NCI-H345 (cell line): ENCODE results near the gene HHLA2.

ENCODE experiments used
- DNase-seq: peaks from one replicate; lab custom pipeline; 2025; lab: John Stamatoyannopoulos, UW

Gene HHLA2

DNA sequence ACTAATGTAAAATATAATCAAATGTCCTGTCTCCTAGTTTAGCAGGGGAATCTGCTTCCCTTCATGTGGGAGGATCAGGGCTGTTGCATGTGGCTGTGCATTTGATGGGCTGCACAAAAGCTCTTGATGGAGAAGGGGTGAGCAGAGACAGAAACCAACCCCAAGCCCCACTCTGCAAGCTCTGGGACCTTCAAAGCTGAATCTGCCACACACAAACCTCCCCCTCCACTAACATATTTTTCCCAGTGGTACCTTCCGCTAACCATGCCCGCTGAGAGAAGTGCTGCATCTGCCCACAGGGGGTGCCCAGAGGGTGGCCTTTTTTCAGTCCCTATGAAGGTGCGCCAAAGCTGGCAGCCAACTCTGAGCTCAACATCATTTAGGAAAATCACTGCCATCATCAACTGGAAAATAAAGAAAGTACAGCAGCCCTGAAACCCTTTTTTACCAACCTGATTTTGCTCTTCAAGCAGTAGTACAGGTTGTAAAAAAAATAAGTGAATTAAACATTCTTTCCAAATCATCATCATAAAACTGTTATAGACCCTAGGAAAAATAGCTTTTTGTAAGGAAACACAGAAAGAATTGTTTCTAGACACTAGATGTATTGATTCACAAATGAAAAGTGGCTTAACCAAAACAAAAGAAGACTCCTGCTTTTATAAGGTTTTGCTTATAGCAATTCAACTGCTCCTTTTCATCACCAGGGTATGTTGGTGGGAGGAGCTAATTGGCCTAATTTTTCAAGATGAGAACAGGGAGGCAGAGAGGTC is 97.0 kb downstream of the HHLA2 start:
- peak; percentile 78 for DNase-seq

DNA sequence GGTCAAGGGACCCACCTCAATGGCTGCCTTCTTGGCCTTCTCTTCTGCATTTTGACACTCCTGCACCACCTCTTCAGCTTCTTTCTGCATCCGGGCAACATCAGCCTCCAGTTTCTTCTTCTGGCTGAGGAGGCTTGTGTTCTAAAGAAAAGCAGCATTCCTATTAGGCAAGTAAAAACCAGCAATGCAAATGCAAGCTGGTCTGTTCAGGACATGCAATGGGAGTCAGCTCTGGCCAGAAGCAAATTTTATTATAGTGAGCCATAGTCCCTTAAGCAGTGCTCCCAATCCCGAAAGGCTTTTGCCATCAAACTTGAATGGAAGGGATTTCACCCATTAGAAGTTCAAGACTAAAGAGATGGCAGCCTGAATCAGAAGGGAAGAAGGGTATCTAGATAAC is 97.7 kb downstream of the HHLA2 start:
- no peak for DNase-seq

DNA sequence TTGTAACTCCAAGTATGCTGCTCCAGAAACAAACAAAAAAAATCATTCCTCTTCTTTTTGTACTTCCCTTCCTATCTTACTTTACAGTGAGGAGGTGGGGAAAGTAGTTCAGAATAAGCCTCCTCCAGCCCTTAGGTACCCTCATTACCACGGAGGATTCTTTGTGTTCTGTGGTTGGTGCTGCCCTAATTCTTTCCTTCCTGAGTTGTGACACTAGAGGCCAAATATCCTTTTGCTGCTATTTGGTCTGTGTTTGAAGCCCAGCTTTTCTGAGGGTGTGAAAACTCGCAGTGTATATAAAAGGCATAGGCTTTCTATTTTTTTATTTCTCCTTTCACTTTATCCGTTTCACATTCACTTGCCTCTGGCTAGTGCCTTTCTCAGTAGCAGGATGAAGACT is 98.2 kb downstream of the HHLA2 start:
- no peak for DNase-seq

DNA sequence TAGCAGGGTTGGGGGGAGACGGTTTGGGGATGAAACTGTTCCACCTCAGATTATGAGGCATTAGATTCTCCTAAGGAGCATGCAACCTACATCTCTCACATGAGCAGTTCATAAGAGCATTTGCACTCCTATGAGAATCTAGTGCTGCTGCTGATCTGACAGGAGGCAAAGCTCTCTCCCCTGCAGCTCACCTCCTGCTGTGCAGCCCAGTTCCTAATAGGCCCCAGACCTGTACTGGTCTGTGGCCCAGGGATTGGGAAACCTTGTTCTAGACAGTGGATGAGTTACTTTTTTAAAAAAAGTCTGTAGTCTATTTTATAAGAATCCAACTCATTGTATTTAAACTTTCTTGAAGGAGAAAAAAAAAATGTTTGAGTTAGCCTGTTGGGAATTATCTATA is 100.0 kb downstream of the HHLA2 start:
- DNase-seq = no peak

DNA sequence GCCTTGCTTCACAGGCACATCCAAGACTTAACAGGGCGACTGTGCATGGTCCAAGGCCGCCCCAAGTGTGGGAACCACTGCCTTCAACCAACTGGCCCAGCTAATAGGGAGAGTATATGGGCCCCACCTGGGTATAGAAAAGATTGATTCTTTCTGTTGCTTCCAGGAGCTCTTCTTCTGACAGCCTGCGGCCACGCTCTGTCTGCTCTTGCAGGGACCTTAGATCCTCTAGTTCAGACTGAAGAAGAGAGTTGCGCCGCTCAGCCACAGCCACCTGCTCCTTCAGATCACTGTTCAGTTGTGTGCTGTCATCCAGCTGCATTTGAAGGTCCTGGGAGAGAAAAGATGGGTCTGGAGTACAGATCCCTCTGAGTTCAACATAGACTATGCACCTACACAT is 102.2 kb downstream of the HHLA2 start:
- no peak for DNase-seq

DNA sequence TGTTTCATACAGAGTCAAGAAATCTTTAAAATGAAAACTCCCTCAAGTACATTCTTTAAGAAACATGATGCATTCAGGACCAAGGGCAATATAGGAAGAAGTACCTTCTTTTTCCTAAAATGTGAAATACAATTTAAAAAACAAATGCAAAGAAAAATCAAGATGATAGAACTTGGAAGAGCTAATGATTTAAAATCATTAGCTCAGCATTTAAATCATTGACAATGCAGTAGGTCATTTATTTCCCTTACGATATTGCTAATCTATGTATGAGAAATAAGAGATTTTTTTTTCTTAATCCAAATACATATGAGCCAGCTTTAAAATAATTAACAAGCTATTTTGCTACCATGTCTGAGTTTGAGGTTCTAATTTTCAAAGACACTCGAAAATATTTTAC is 105.5 kb downstream of the HHLA2 start:
- DNase-seq = no peak

DNA sequence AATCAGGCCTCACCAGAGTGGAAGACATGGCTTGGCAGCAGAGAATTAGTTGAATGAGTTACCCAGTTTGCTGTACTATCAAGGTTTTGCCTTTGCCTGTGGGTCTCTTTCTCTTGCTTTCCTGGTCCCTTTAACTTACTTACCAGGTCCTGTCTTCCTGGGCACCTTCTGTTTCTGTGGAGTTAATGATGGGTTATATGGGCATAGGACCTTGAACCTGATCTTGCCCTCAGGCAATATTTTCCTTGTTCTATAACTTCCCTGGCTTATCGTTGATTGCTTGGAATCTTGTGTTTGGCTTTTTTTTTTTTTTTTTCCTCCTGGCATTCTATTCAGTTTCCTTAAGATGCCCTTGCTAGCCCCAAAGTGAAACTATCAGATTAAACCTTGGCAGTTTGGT is 106.8 kb downstream of the HHLA2 start:
- DNase-seq = no peak

DNA sequence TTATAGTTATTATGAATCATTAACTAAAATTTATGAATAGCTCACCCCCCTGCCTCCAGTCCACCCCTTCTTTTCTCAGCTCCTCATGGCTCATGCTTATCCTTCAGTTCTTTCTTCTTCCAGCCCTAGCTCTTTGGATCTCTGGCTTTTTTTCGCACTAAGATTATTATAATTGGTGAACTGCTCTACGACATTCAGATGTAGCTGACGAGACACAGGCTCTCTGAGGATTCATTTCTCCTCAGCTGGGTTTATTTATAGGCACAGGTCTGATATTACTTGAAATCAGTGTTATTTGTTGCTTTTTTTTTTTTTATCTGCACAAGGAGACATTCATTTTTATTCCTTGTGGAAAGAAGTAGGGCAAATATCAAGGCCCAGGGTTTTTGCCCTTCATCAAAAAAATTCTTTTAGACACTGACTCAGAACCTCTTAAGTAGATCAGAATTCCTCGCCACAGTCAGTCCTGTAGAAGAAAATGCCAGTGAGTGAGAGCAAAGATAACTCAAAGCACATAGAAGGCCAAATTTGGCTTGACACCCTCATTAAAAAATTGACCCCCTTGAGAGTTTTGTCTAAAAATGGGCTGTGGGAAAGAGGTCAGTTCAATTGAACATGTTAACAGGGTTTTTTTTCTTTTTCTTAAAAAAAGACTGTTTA is 107.5 kb downstream of the HHLA2 start:
- no peak for DNase-seq

DNA sequence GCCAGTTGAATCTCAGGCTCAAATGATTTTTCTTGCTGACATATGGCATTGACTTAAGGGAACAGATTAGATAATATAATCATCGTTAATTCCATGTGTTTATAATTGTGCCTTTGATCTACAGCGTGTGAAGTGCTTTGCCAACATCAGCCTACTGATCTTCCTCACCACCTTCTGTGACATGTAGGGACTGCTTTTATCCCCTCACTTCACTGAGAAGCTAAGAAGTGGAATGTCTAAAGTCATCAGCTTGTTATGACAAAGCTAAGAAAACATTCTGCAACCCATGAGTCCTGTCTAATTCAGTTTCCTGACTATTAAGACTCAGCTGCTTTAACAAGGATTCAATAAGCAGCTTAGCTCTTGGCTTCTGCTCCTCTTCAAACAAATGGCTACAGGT is 108.0 kb downstream of the HHLA2 start:
- no peak for DNase-seq

DNA sequence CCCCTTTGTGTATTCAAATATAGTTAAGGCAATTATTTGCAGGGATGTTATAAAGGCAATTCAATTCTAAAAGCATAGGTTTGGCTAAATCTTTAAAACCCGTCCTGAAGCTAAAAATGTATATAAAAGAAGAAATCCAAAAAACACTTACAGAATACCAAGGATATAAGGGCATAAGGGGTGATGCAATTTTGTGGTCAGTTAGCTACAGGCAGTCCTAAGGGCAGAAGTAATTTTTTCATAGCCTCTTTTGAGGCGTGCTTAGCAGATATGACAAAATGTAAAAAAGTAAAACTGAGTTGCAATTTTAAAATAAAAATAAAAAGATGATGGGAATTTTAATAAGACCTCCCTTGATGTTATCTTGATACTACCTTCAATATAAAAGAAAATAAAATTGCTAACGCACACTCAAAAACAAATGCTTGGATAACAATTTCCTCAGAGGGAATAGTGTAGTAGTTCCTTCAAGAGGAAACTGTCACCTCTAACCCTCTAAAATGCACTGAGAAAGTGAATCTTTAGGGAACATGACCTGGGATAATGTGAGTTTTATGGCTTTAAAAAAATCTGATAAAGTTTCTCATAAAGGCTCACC is 109.8 kb downstream of the HHLA2 start:
- DNase-seq = no peak

DNA sequence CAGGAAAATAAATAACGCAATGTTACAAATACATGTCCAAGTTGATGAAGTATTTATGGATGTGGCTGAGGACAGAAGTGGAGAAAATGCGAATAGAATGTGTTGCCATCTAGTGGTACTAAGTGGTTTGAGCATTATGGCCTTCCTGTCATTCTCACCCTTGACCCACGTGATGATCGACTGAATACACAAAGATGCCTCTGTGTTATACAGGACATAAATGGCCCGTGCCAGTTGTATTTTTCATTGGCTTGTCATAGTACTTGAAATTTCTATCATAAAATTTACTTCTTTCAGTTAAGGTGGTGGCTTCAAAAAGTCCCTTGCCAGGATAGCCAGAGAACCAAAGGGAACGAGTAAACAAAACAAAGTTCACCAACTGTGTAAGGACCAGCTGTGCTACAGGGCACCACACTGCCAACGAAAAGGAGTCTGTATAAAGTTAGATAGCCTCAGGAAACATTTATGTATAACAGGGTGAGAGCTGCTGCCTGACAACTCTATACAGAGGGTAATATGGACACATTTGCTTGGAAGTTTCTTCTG is 110.4 kb downstream of the HHLA2 start:
- peak; percentile 63 for DNase-seq

DNA sequence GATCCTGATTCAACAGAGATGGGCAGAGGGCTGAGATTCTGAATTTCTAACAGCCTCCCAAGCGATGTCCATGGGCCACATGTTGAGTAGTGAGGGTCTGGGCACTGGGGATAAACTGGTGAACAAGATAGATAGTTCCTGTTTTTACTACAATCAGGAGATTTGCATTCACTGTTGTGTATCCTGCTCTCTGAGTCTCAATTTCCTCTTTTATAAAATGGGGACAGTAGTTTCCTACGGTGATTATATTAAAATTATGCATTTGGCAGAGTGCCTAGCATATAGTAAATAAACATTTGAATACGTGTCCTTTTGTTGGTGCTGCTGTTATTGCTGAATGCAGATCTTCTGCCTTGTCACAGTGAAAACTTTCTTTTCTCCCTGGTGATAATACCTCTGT is 111.5 kb downstream of the HHLA2 start:
- no peak for DNase-seq

DNA sequence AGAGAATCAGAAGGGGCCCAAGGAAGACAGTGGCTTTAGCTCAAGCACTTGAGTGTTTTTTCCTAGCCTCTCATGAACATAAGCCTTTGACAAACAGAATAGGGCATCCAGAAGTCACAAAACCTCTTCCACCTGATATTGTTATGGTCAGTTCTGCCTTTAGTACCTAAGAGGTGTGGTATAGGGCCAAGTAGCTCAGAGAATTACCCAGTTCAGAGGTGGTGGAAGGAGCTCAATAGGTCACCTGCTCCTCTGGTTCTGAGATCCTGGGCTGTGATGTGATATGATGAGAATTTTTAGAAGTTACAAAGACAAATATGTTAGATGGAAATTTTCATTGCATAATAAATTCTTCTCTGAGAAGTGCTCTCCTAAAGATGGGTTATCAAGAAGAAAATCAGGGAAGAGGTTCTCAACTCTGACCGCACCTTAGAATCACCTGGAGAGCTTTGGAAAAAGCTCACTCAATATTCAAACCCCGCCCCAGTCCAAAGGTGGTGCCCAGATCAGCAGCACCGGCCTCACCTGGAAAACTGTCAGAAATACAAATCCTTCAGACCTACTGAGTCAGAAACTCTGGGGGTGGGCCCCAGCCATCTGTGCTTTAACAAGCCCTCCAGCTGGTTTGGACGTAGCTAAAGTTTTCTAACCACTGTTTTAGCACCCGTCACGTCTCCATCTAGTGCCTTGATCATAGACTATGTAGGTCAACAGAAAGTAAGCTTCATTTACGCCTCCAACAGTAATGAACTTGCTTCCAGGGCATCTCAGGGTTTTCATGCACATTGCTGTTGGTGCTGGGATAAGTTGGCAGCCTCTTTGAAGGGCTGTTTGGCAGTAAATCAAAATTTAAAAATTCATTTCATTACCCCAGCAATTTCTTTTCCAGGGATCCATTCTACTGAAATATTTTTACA is 112.8 kb downstream of the HHLA2 start:
- no peak for DNase-seq

DNA sequence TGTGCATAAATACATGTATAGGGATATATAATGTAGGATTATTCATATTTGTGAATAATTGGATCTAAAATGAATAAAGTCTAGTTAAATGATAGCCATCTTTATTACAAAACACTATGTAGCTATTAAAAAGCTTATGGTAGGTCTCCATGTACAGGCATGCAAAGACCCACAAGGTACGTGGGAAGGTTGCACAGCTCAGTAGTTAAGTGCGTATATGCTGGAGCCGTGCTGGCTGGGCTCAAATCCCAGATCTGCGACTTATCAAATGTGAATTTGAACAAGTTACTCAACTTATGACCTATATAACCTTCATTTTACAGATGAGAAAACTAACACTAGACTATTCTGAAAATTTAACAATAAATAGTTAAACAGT is 113.4 kb downstream of the HHLA2 start:
- no peak for DNase-seq

DNA sequence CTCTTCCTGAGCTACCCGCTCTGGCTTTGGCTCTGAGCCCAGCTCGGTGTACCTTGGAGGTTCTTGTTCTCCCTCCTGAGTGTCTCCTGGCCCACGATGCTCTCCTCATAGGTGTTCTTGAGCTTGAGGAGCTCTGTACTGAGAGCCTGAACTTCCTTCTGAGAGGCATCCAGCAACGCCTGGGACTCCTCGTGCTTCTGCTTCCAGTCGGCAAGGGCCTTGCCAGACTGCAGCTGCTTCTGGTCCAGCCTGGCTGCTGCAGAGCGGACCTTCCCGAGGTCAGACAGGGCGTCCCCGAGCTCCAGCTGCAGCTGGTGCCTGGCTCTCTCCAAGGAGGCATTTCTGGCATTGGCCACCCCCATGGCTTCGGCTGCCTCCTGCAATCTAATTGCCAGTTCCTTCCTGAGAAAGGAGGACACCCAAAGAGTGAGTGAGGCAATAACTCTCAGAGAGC is 114.2 kb downstream of the HHLA2 start:
- no peak for DNase-seq

DNA sequence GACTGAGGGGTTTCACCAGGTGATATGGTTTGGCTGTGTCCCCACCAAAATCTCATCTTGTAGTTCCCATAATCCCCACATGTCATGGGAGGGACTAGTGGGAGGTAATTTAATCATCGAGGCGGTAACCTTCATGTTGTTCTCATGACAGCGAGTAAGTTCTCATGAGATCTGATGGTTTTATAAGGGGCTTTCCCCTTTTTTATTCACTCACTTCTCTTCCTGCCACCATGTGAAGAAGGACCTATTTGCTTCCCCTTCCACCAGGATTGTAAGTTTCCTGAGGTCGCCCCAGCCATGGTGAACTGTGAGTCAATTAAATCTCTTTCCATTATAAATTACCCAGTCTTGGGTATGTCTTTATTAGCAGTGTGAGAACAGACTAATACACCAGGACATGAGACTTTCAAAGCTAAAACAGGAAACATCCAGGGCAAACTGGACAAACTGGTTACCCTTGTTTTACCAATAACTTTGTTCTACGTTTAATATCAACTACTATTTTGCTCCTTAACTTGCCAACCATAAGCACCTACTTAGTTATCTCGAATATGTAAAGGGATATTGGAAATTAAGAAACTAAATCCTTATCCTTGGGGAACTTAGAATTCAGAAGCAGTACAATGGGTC is 115.9 kb downstream of the HHLA2 start:
- no peak for DNase-seq

DNA sequence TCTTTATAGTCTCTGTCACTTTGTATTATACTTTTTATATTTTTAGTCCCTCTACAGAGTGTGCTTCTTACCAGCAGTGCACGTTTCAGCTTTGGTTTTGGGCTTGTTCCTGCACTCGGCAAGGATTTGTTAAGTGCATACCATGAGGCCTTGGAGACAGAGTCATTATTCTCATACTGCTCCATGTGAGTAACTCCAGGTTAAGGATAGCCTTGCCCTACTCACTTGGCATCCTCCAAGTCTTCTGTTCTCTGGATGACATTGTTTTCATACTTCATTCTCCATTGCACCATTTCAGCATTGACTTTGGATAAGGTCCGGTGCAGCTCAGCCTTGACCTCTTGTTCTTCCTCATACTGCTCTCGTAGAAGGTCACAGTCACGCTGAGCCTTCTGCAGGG is 117.7 kb downstream of the HHLA2 start:
- no peak for DNase-seq

DNA sequence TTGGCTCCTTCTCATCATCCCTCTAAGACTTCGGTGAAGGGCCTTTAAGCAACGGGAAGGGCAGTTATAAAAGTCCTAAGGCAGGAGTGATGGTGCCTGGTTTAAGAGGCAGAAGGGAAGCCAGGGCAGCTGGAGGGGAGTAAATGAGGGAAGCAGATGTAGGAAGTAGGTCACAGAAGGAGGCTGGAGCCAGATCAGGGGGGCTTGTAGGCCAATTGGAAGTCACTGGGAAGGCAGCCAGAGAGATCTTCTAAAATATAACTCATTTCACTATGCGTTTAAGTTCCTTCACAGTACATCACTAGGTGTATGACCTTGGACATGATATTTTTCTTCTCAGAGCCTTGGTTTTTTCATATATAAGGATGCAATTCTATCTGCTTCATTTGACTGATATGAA is 119.3 kb downstream of the HHLA2 start:
- DNase-seq = no peak

DNA sequence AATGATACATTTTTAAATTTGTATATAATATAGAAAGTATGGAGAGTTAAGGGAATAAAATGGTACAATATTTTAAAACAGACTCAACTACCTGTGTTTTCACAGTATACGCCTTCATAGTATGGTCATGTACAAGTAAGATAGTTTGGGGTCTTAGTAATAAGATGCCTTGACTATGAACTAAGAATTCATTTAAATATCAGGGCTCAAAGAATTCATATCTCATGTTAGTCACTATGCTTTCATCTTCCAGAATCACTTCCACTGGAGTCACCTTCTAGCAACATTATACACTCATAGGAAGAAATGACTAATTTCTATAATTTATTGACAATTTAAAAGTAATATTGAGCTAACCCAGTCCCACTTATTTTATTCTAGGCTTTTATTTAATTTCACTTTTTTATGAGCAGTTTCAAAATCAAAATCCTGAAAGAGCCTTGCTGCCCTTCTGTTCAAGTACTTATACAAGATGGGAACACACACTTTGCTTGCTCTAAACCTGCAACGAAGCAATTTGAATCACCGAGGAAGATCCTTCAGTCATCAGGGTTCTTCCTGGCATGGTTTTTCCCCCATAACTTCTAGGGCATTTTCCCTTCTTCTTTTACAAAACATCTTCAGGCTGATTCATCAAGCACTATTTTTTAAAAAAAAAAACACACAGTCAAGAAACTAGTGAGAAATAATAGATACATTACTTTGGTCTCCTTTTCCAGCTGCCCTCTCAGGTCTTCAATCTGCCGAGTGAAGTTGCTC is 119.9 kb downstream of the HHLA2 start:
- DNase-seq = no peak

DNA sequence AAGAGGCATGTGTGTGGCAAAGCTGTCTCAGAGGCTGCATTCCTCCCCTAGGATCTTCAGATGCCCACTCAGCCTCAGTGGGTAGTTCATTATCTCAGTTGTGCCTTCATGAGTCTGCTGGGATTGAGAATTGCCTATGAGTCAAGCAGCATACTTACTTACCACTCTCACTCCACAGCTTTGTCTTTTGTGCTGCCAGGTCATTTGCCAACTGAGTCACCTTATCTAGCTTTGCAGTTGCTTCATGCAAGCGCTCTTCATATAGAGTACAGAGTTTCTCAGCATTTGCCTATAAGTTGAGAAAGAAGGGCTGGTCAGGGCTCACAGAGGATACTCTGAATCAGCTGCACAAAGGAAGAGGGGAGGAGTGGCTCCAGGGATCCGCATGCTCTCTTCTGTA is 124.6 kb downstream of the HHLA2 start:
- DNase-seq = no peak
